GM23338 (cell line): ENCODE results near the gene OSGIN1. TPM values are rescaled to one million over a fixed set of nuclear protein-coding genes. Genes with fewer than 3 reads are reported as not detected.

Source experiments
- ATAC-seq: fragments of 200-7000 bp; cut with Tn5 transposase; 3 replicates; pipeline ENCODE4 v1.9.1; 2020
- DNase-seq: peaks from one replicate; pipeline ENCODE4 v3.0.0-alpha.2; 2015; ENCODE audit warnings: low spot score
- H2AFZ ChIP-seq: fragments of 200-600 bp; sonication (generic); 2 replicates; pipeline ENCODE4 v1.8.0; 2016; ENCODE audit warnings: antibody characterized with exemption, mild to moderate bottlenecking, moderate library complexity
- H3F3A ChIP-seq: fragments of 200-600 bp; sonication (generic); replicated peaks from 2 replicates; pipeline ENCODE4 v1.8.0; 2017; ENCODE audit warnings: antibody characterized with exemption, mixed run types, low read depth
- H3K27ac ChIP-seq: fragments of 200-600 bp; sonication (generic); 2 replicates; pipeline ENCODE4 v1.6.1; 2016; ENCODE audit warnings: low read depth
- H3K27me3 ChIP-seq: fragments of 200-600 bp; sonication (generic); 2 replicates; pipeline ENCODE4 v1.8.0; 2016; ENCODE audit warnings: mild to moderate bottlenecking, mixed run types, moderate library complexity; ENCODE audit not compliant: insufficient read depth
- H3K36me3 ChIP-seq: fragments of 200-600 bp; sonication (generic); 2 replicates; pipeline ENCODE4 v1.8.0; 2016; ENCODE audit warnings: mild to moderate bottlenecking; ENCODE audit not compliant: insufficient read depth
- H3K4me1 ChIP-seq: fragments of 200-600 bp; sonication (generic); 2 replicates; pipeline ENCODE4 v1.8.0; 2016; ENCODE audit warnings: mild to moderate bottlenecking, moderate library complexity; ENCODE audit not compliant: insufficient read depth
- H3K4me2 ChIP-seq: fragments of 200-600 bp; sonication (generic); 2 replicates; pipeline ENCODE4 v1.7.1; 2017; ENCODE audit warnings: mixed run types
- H3K4me3 ChIP-seq: fragments of 200-600 bp; sonication (generic); 2 replicates; pipeline ENCODE4 v1.6.1; 2016; ENCODE audit warnings: mixed run types
- H3K79me2 ChIP-seq: fragments of 200-600 bp; sonication (generic); replicated peaks from 2 replicates; pipeline ENCODE4 v1.8.0; 2017; ENCODE audit warnings: mild to moderate bottlenecking; ENCODE audit not compliant: insufficient read depth
- H3K9me2 ChIP-seq: fragments of 200-600 bp; sonication (generic); 2 replicates; pipeline ENCODE4 v1.8.0; 2017; ENCODE audit not compliant: insufficient read depth
- H4K20me1 ChIP-seq: fragments of 200-600 bp; sonication (generic); replicated peaks from 2 replicates; pipeline ENCODE4 v1.8.0; 2017; ENCODE audit warnings: mild to moderate bottlenecking; ENCODE audit not compliant: insufficient read depth
- H3K27ac Mint-ChIP-seq: 2 replicates; pipeline ENCODE4 v1.8.0; 2020; ENCODE audit warnings: inconsistent platforms, mild to moderate bottlenecking, moderate library complexity, mixed read lengths
- H3K27me3 Mint-ChIP-seq: 3 replicates; pipeline ENCODE4 v1.8.0; 2022; ENCODE audit warnings: low read depth, mild to moderate bottlenecking, moderate library complexity, mixed read lengths, inconsistent platforms; ENCODE audit not compliant: insufficient read depth, poor library complexity
- H3K36me3 Mint-ChIP-seq: 3 replicates; pipeline ENCODE4 v1.8.0; 2021; ENCODE audit warnings: low read depth, mild to moderate bottlenecking, inconsistent platforms, moderate library complexity, mixed read lengths
- H3K4me1 Mint-ChIP-seq: 3 replicates; pipeline ENCODE4 v1.8.0; 2020; ENCODE audit warnings: mild to moderate bottlenecking, inconsistent platforms, mixed read lengths
- H3K4me3 Mint-ChIP-seq: 3 replicates; pipeline ENCODE4 v1.8.0; 2021; ENCODE audit warnings: moderate library complexity, mild to moderate bottlenecking, inconsistent platforms, mixed read lengths
- H3K9me3 Mint-ChIP-seq: 3 replicates; pipeline ENCODE4 v1.8.0; 2020; ENCODE audit warnings: moderate library complexity, mild to moderate bottlenecking, inconsistent platforms, mixed read lengths
- CREB1 ChIP-seq: fragments of 250-450 bp; sonication (Bioruptor Pico); IDR thresholded peaks from 2 replicates; pipeline ENCODE4 v1.5.0; 2020; ENCODE audit warnings: low read depth, mild to moderate bottlenecking, moderate library complexity
- EZH2phosphoT487 ChIP-seq: fragments of 200-600 bp; sonication (generic); IDR thresholded peaks from one replicate; pipeline ENCODE4 v1.8.1; 2018; ENCODE audit warnings: antibody characterized with exemption; ENCODE audit not compliant: unreplicated experiment
- NANOG ChIP-seq: IDR thresholded peaks from 2 replicates; pipeline ENCODE4 v1.6.1; 2016; ENCODE audit warnings: antibody characterized with exemption, borderline replicate concordance
- POLR2AphosphoS5 ChIP-seq: IDR thresholded peaks from 2 replicates; pipeline ENCODE4 v1.6.1; 2016; ENCODE audit warnings: antibody characterized with exemption, low read depth
- REST ChIP-seq: IDR thresholded peaks from one replicate; pipeline ENCODE4 v1.6.1; 2018; ENCODE audit warnings: antibody characterized with exemption; ENCODE audit not compliant: unreplicated experiment
- STAT1 ChIP-seq: IDR thresholded peaks from one replicate; pipeline ENCODE4 v1.6.1; 2016; ENCODE audit warnings: antibody characterized with exemption; ENCODE audit not compliant: unreplicated experiment
- ZNF114 ChIP-seq: fragments of 250-450 bp; sonication (Bioruptor Pico); IDR thresholded peaks from 2 replicates; pipeline ENCODE4 v1.5.0; 2020; ENCODE audit warnings: mild to moderate bottlenecking, moderate library complexity
- ZNF331 ChIP-seq: fragments of 250-450 bp; sonication (Bioruptor Pico); IDR thresholded peaks from 2 replicates; pipeline ENCODE4 v1.5.0; 2020; ENCODE audit warnings: low read depth, mild to moderate bottlenecking, moderate library complexity
- ZNF462 ChIP-seq: fragments of 250-450 bp; sonication (Bioruptor Pico); IDR thresholded peaks from 2 replicates; pipeline ENCODE4 v1.5.0; 2020; ENCODE audit warnings: mild to moderate bottlenecking, moderate library complexity
- polyA plus RNA-seq: library from polyadenylated mRNA; unstranded; fragments of >200 nt; fragmentation: Nextera tagmentation; extraction: Ambion mirVana; gene quantifications from 2 replicates; pipeline ENCODE4 v1.2.1, GENCODE V29; 2016
- total RNA-seq: library from RNA; depleted of rRNA; stranded (reverse); fragments of >200 nt; shearing (Covaris generic); gene quantifications from 2 replicates; pipeline ENCODE4 v1.2.3, GENCODE V29; 2014
- TF ChIP-seq, protein P1 (sequence below), 2 experiments: fragments of 200-600 bp in 1 of 2; sonication (generic) in 1 of 2; conservative IDR thresholded peaks; 2 replicates each; pipeline versions ENCODE4 v1.5.1 to v1.6.1; 2016 to 2017; ENCODE audit warnings: antibody characterized with exemption in 2 of 2, low read depth in 2 of 2, mild to moderate bottlenecking in 2 of 2, moderate library complexity in 1 of 2

The OSGIN1 gene
- total and polyA plus RNA-seq, 2 experiments from 2014 or later: 0.32 to 1.6 TPM

DNA sequence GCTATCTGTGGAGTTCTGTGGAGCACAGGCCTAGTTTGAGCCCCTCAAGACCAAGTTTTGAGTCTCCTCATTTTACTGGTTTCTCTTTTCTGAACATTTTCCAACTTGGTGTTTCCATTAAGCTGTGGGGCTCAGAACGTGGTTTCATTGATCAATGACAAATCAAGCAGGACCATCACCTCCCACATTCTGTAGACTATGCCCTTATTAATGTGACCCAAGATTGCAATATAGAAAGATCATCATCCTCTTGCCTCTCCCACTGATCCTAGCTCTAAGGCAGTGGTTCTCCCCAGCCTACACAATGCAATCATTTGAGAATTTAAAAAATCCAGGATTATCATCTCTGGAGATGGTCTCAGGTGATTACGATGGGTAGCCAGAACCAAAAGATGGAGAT is 15.8 kb upstream of the OSGIN1 start:
- DNase-seq (no peak), ATAC-seq (no peak)
- H3K36me3 ChIP-seq: no peaks in the 10 kb centered on the region
- Mint-ChIP-seq H3K36me3 (no peaks in the 10 kb centered on the region; the same call in 1 of the 3 replicates), H3K4me1 (peaks cover 12% of the 10 kb centered on the region), H3K4me3 (no peak overlapping the region), H3K9me3 (no peaks in the 10 kb centered on the region), H3K27ac (no peak overlapping the region), H3K27me3 (peaks cover 25% of the 10 kb centered on the region)
- H3K27ac ChIP-seq: no peak overlapping the region
- H3K79me2 ChIP-seq: no peaks in the 10 kb centered on the region
- no peaks in the 10 kb centered on the region for H3F3A ChIP-seq
- H3K9me2 ChIP-seq: no peaks in the 10 kb centered on the region
- no peak overlapping the region for H2AFZ ChIP-seq
- TF ChIP-seq, protein P1, sequence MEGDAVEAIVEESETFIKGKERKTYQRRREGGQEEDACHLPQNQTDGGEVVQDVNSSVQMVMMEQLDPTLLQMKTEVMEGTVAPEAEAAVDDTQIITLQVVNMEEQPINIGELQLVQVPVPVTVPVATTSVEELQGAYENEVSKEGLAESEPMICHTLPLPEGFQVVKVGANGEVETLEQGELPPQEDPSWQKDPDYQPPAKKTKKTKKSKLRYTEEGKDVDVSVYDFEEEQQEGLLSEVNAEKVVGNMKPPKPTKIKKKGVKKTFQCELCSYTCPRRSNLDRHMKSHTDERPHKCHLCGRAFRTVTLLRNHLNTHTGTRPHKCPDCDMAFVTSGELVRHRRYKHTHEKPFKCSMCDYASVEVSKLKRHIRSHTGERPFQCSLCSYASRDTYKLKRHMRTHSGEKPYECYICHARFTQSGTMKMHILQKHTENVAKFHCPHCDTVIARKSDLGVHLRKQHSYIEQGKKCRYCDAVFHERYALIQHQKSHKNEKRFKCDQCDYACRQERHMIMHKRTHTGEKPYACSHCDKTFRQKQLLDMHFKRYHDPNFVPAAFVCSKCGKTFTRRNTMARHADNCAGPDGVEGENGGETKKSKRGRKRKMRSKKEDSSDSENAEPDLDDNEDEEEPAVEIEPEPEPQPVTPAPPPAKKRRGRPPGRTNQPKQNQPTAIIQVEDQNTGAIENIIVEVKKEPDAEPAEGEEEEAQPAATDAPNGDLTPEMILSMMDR (conservative IDR thresholded peaks at IDR 0.05; ENCODE audit: low read depth in 2 of 2): no peak
- TF ChIP-seq ZNF114 (CRISPR knock-in tag) (no peak), POLR2AphosphoS5 (no peak), CREB1 (CRISPR knock-in tag) (no peak), STAT1 (no peak), NANOG (no peak), REST (no peak), ZNF462 (CRISPR knock-in tag) (no peak), ZNF331 (no peak), EZH2phosphoT487 (no peak)
- H4K20me1 ChIP-seq: no peaks in the 10 kb centered on the region
- no peak overlapping the region for H3K4me3 ChIP-seq
- no peaks in the 10 kb centered on the region for H3K27me3 ChIP-seq
- no peak overlapping the region for H3K4me2 ChIP-seq
- H3K4me1 ChIP-seq: no peaks in the 10 kb centered on the region
